Osteoblast (primary cell): ENCODE measurements around the gene SLC27A1. TPM values are rescaled to one million over a fixed set of nuclear protein-coding genes. Genes with fewer than 3 reads are reported as not detected.
A peak's percentile ranks its signal among the peaks of the same experiment; 100 is the strongest.

Experiments
- DNase-seq: peaks from one replicate; pipeline ENCODE4 v3.0.0; 2011; ENCODE audit warnings: low spot score, mixed read lengths; ENCODE audit not compliant: insufficient read length; ENCODE audit errors: missing footprints
- H2AFZ ChIP-seq: 2 replicates; pipeline ENCODE4 v1.6.0; 2011; ENCODE audit warnings: mild to moderate bottlenecking, low read length
- H3K27ac ChIP-seq: 2 replicates; pipeline ENCODE4 v1.5.1; 2011; ENCODE audit warnings: mild to moderate bottlenecking, low read depth, low read length, moderate library complexity
- H3K27me3 ChIP-seq: 2 replicates; pipeline ENCODE4 v1.6.0; 2012; ENCODE audit warnings: mild to moderate bottlenecking, control low read depth, inconsistent platforms, low read length, moderate library complexity; ENCODE audit not compliant: insufficient read depth
- H3K36me3 ChIP-seq: 2 replicates; pipeline ENCODE4 v1.5.1; 2011; ENCODE audit warnings: mild to moderate bottlenecking, low read length, control low read depth, moderate library complexity; ENCODE audit not compliant: insufficient read depth
- H3K4me1 ChIP-seq: 2 replicates; pipeline ENCODE4 v1.5.1; 2011; ENCODE audit warnings: mild to moderate bottlenecking, low read length, control low read depth, moderate library complexity; ENCODE audit not compliant: insufficient read depth
- H3K4me2 ChIP-seq: 2 replicates; pipeline ENCODE4 v1.6.0; 2011; ENCODE audit warnings: mild to moderate bottlenecking, low read length; ENCODE audit not compliant: insufficient read depth
- H3K4me3 ChIP-seq: fragments of 200-600 bp; sonication (generic); 3 replicates; pipeline ENCODE4 v1.5.1; 2012; ENCODE audit warnings: mild to moderate bottlenecking, low read length, inconsistent platforms; ENCODE audit not compliant: insufficient read depth
- H3K79me2 ChIP-seq: 2 replicates; pipeline ENCODE4 v1.6.0; 2012; ENCODE audit warnings: mild to moderate bottlenecking, low read length, control low read depth, inconsistent platforms; ENCODE audit not compliant: insufficient read depth
- H3K9me3 ChIP-seq: 2 replicates; pipeline ENCODE4 v1.5.1; 2011; ENCODE audit warnings: low read depth, low read length, control low read depth
- H4K20me1 ChIP-seq: 2 replicates; pipeline ENCODE4 v1.6.0; 2012; ENCODE audit warnings: mild to moderate bottlenecking, low read length, control low read depth; ENCODE audit not compliant: insufficient read depth
- CTCF ChIP-seq: IDR thresholded peaks from 2 replicates; pipeline ENCODE4 v1.5.1; 2011; ENCODE audit warnings: mild to moderate bottlenecking, low read depth, low read length, moderate library complexity; ENCODE audit errors: extremely low read depth
- total RNA-seq: library from RNA; depleted of rRNA; stranded (reverse); fragments of >200 nt; gene quantifications from 2 replicates; pipeline ENCODE4 v1.2.3, GENCODE V29; 2012

Gene SLC27A1
- total RNA-seq, 1 donor, result 64.4 TPM

GRCh38 chr19:17486545-17487240 is 16.4 kb downstream of the SLC27A1 start:
- peaks cover 5% of the 10 kb centered on the region for H3K36me3 ChIP-seq
- H3K27me3 ChIP-seq, result no peaks in the 10 kb centered on the region
- H3K4me2 ChIP-seq, result no peak overlapping the region
- no peak overlapping the region for H2AFZ ChIP-seq
- H3K4me1 ChIP-seq, result no peaks in the 10 kb centered on the region
- H4K20me1 ChIP-seq, result peaks cover 19% of the 10 kb centered on the region
- no peak overlapping the region for H3K27ac ChIP-seq
- no peak overlapping the region for H3K4me3 ChIP-seq
- TF ChIP-seq CTCF, result no peak
- DNase-seq, result peak; percentile 11
- H3K9me3 ChIP-seq, result no peaks in the 10 kb centered on the region
- H3K79me2 ChIP-seq, result peaks cover 30% of the 10 kb centered on the region

- Histone ChIP-seq H3K36me3 (peaks cover 5% of the 10 kb centered on the region), H3K79me2 (peaks cover 23% of the 10 kb centered on the region), H3K27me3 (no peaks in the 10 kb centered on the region), H4K20me1 (peaks cover 19% of the 10 kb centered on the region), H3K9me3 (no peaks in the 10 kb centered on the region), H3K4me2 (no peak overlapping the region), H3K4me1 (no peaks in the 10 kb centered on the region), H3K27ac (no peak overlapping the region), H2AFZ (no peak overlapping the region), H3K4me3 (no peak overlapping the region)
- peak; percentile 56 for DNase-seq
- no peak for TF ChIP-seq CTCF
Measured at GRCh38 chr19:17487284-17488121, 17.2 kb downstream of the SLC27A1 start.

GRCh38 chr19:17488593-17489391 is 18.5 kb downstream of the SLC27A1 start:
- TF ChIP-seq CTCF, result no peak
- no peaks in the 10 kb centered on the region for H3K4me1 ChIP-seq
- no peak overlapping the region for H2AFZ ChIP-seq
- H3K4me3 ChIP-seq, result no peak overlapping the region
- H3K27me3 ChIP-seq, result no peaks in the 10 kb centered on the region
- H4K20me1 ChIP-seq, result peaks cover 8% of the 10 kb centered on the region
- H3K36me3 ChIP-seq, result peaks cover 5% of the 10 kb centered on the region
- no peak overlapping the region for H3K27ac ChIP-seq
- H3K9me3 ChIP-seq, result no peaks in the 10 kb centered on the region
- H3K4me2 ChIP-seq, result no peak overlapping the region
- peaks cover 11% of the 10 kb centered on the region for H3K79me2 ChIP-seq
- DNase-seq, result peak; percentile 46
